GM18951 (cell line): ENCODE measurements around the gene PDZK1IP1.
"Not testable (repeated sequence)": the region's sequence is repeated elsewhere in the genome, so short reads cannot be mapped to it uniquely, and the experiment has no call there.

Source experiments
- POLR2A ChIP-seq: IDR thresholded peaks from 4 replicates; pipeline ENCODE4 v1.6.1; 2011; ENCODE audit warnings: mild to moderate bottlenecking; ENCODE audit not compliant: insufficient read length, insufficient read depth; ENCODE audit errors: extremely low read depth
- in situ Hi-C: fragments of 300-500 bp; cut with MboI; formaldehyde crosslinking; loops from one replicate; pipeline ENCODE4 v1.12.0; 2022; ENCODE audit warnings: low sequenced_read_pairs, mixed read lengths, inconsistent platforms; ENCODE audit not compliant: unreplicated experiment

Gene PDZK1IP1

GRCh38 chr1:47201179-47201578, 11.3 kb upstream of the PDZK1IP1 start:
- in situ Hi-C loops: loop anchor here (25.0 kb wide), 1 partner anchor 511 kb away; no protein-coding TSS in a partner anchor
- TF ChIP-seq POLR2A: no peak

GRCh38 chr1:47198214-47198613, 8.4 kb upstream of the PDZK1IP1 start:
- in situ Hi-C loops: no loop called here
- no peak for TF ChIP-seq POLR2A

GRCh38 chr1:47196622-47197021, 6.8 kb upstream of the PDZK1IP1 start:
- in situ Hi-C loops: no loop called here
- TF ChIP-seq POLR2A: no peak

DNA sequence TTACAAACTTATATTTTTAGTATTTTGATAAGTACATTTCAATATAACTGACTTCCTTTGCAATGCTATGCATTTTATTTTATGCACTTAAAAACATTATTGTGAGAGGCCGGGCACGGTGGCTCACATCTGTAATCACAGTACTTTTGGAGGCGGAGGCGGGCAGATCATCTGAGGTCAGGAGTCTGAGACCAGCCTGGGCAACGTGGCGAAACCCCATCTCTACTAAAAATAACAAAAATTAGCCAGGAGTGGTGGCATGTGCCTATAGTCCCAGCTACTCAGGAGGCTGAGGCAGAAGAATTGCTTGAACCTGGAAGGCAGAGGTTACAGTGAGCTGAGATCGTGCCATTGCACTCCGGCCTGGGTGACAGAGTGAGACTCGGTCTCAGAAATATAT, 6.1 kb upstream of the PDZK1IP1 start:
- in situ Hi-C loops: not testable (repeated sequence)

DNA sequence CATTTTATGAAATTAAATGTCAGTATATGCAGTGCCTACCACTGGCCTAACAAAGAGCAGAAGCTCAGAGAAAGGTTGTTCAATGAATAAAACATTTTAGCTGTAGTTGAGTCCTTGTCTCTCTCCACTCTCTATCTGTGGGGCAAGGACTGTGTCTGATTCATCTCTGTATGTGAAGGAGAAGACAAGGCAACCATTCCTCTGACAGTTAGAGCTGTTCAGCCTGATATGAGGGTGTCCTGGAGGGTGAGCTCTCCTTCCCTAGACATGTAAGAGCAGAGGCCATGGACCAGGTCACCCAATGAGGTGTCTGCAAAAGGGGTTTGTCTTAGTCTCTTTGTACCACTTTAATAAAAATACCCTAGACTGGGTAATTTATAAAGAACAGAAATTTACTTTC, 4.5 kb upstream of the PDZK1IP1 start:
- in situ Hi-C loops: loop anchor here (5.0 kb wide), 1 partner anchor 73 kb away; no protein-coding TSS in a partner anchor
- TF ChIP-seq POLR2A: no peak

GRCh38 chr1:47193496-47193895, 3.7 kb upstream of the PDZK1IP1 start:
- in situ Hi-C loops: loop anchor here (5.0 kb wide), 1 partner anchor 74 kb away; no protein-coding TSS in a partner anchor

DNA sequence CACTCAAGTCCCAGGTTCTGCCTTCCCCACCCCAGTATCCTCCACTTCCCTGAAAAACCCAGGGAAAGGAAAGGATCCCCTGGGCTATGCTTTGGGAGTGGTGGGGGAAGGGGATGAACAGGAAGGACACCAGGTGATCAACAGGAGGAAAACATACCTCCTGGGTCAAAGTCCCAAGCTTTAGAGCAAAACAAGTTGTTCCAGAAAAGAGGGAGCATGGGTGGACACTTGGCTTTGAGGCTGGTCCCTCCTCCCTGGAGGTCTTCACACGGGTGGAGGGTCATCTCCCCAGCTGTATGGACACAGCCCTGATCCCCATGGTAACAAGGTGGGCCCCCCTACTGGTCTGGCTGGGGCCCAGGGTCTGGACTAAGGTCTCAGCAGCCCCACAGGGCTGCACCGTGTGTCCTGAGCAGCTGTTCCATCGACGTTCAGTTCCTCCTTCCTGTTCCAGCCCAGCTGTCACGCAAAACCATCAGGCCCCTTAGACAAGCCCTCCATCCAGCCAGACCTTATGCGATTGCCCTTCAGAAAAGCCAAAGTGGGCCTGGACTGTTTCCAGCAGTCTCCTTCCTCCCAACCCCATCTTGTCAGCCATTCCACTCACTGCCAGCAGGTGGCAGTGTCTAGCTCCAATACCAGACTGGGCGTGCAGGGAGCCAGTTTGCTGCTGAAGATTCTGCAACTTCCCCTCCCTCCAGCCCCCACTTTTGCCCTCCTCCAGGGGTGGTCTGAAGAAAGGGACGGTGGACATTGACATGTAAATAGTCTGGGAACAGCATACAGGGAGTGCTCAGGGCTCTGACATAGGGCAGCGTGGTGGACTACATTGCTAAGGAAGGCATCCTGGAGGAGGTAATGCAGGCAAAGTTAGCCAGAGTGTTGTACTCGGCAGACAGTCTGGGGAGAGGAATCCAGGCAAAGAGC, 2.9 kb upstream of the PDZK1IP1 start:
- TF ChIP-seq POLR2A: no peak
- in situ Hi-C loops: loop anchor here (5.0 kb wide), 1 partner anchor 75 kb away; no protein-coding TSS in a partner anchor

DNA sequence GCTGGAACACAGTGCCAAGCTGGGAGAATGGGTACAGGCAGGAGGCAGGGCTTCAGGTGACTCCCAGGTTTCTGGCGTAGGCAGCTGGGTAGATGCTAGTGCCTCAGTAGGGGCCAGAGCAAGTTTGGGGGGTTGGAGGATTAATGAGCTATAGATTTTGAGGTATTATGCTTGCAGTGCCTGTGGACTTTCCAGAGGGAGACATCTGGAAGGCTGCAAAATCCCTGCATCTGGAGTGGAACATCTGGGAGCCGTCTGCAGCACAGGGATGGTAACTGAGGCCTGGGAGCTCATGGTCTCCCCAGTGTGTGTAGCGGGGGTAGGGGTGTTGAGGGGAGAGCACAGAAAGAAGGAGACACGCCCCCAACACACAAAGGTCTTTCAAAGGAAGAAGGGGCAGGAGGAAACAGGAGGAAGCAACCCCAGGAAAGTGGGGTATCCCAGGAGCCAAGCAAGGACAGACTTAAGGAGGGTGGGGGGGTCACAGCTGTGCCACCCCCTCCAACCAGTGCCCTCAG, 2.2 kb upstream of the PDZK1IP1 start:
- TF ChIP-seq POLR2A: no peak
- in situ Hi-C loops: loop anchor here (5.0 kb wide), 1 partner anchor 75 kb away; no protein-coding TSS in a partner anchor

DNA sequence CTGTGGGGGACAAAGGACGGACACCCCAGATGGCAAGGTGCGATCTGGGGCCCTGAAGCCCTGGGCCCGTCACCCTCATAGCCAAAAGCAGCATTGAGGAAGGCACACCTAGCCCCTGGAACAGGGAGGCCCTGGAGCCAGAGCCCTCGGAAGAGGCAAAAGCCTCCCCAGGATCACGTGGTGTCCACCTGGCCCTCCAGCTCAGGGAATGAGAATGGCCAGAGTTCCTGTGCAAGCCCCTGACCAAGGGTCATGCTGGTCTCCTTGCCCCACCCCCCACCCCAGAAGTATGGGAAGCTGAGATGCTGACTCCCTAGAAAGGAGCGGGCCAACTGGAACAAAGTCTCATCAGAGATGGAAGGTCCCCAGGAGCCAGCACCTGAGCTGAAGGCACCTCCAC, 1.0 kb upstream of the PDZK1IP1 start:
- no peak for TF ChIP-seq POLR2A
- in situ Hi-C loops: loop anchor here (5.0 kb wide), 1 partner anchor 76 kb away; no protein-coding TSS in a partner anchor

DNA sequence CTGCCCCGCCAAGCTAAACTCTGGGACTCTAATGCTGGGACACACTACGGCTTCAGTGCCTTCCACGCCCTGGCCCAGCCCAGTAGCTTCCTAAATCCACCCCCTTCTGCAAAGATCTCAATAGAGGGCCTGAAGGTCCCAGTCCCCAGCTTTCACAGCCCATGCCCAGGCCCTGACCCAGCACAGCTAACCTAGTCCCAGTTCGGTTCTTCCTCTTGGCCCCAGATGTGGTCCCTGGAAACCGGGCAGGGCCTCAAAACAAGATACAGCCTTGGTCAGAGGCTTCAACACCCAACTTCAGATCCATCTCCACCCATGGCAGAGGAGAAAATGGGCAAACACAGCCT, 646 bp upstream of the PDZK1IP1 start:
- TF ChIP-seq POLR2A: no peak
- in situ Hi-C loops: loop anchor here (5.0 kb wide), 1 partner anchor 77 kb away; no protein-coding TSS in a partner anchor

GRCh38 chr1:47188791-47189785, 748 bp downstream of the PDZK1IP1 start:
- TF ChIP-seq POLR2A: no peak

DNA sequence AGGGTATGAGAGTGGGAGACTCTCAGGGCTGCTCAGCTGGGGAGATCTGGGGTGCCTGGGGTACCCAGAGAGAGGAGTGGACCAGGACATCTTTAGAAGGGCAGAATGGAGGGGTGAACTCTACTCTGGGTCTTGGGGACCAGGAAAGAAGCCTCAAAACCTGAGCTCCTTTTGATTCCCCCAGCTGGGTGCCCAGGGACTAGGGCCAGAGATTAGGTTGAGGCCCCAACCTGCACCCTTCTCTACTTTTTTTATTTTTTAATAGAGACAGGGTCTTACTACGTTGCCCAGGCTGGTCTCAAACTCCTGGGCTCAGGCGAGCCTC, 1.9 kb downstream of the PDZK1IP1 start:
- in situ Hi-C loops: no loop called here
- TF ChIP-seq POLR2A: no peak

More at GRCh38 chr1:47188791-47189785, 748 bp downstream of the PDZK1IP1 start:
- in situ Hi-C loops: no loop called here

- no peak for TF ChIP-seq POLR2A
- in situ Hi-C loops: no loop called here
These were observed 2.5 kb downstream of the PDZK1IP1 start for GRCh38 chr1:47187231-47187925.
